Transverse colon (tissue), 3 donors: ENCODE measurements around the gene RDH12.

Experiments
- CTCF ChIP-seq, 5 experiments: fragments of 200-600 bp in 3 of 5; fragments of 450-650 bp in 2 of 5; sonication (generic) in 3 of 5; IDR thresholded peaks; 1 replicate in 2 of 5; 2 replicates in 3 of 5; pipeline ENCODE4 v1.5.1; 2016 to 2017; ENCODE audit warnings: antibody characterized with exemption in 5 of 5, inconsistent platforms in 3 of 5, mild to moderate bottlenecking in 2 of 5, moderate library complexity in 1 of 5
- EP300 ChIP-seq: sonication (generic); formaldehyde crosslinking; IDR thresholded peaks from one replicate; pipeline ENCODE4 v1.6.1; 2017; ENCODE audit warnings: antibody characterized with exemption, low read depth

- TF ChIP-seq EP300 (no peak), CTCF (IDR thresholded peaks at IDR 0.05) (no peak)
Measured at GRCh38 chr14:67757175-67757574, 55.5 kb downstream of the RDH12 start.
